Panc1 (cell line): ENCODE results near the gene P4HA3. TPM values are rescaled to one million over a fixed set of nuclear protein-coding genes. Genes with fewer than 3 reads are reported as not detected.

ENCODE experiments used
- ATAC-seq: fragments of 200-7000 bp; cut with Tn5 transposase; 2 replicates; pipeline ENCODE4 v1.9.1; 2020; ENCODE audit warnings: mild to moderate bottlenecking, moderate library complexity
- BruUV-seq: library from RNA; stranded (reverse); fragments of 400-500 nt; replicated peaks from 2 replicates; lab custom pipeline; 2021; lab: Mats Ljungman, UMichigan
- CTCF ChIA-PET: fragments of 300-600 bp; sonication (Branson Sonifier 250); formaldehyde crosslinking; loops from one replicate; lab custom pipeline; 2022; ENCODE audit warnings: antibody characterized with exemption; lab: Charles Lee
- POLR2A ChIA-PET: fragments of 300-600 bp; sonication (Branson Sonifier 250); formaldehyde crosslinking; loops from one replicate; lab custom pipeline; 2022; ENCODE audit warnings: antibody characterized with exemption; lab: Charles Lee
- DNase-seq: peaks from one replicate; pipeline ENCODE4 v3.0.0-alpha.2; 2010; ENCODE audit warnings: low read depth, low spot score
- H3K27ac ChIP-seq: 2 replicates; pipeline ENCODE4 v1.5.1; 2011; ENCODE audit warnings: mild to moderate bottlenecking, low read length, inconsistent platforms
- H3K27me3 ChIP-seq: fragments of 200-500 bp; sonication (Bioruptor generic); 2 replicates; pipeline ENCODE4 v1.6.0; 2014; ENCODE audit warnings: low read length, inconsistent platforms; ENCODE audit not compliant: control insufficient read depth, insufficient read depth
- H3K36me3 ChIP-seq: fragments of 200-500 bp; sonication (Bioruptor generic); 2 replicates; pipeline ENCODE4 v1.5.1; 2014; ENCODE audit warnings: inconsistent platforms, mild to moderate bottlenecking, low read length, moderate library complexity; ENCODE audit not compliant: control insufficient read depth, insufficient read depth
- H3K4me1 ChIP-seq: 2 replicates; pipeline ENCODE4 v1.5.1; 2011; ENCODE audit warnings: inconsistent platforms, mild to moderate bottlenecking, low read length, moderate library complexity; ENCODE audit not compliant: control insufficient read depth, insufficient read depth
- H3K4me3 ChIP-seq, 2 experiments: 2 replicates each; pipeline ENCODE4 v1.5.1; 2011 to 2012; ENCODE audit warnings: low read depth in 2 of 2, low read length in 2 of 2, mild to moderate bottlenecking in 2 of 2, inconsistent platforms in 1 of 2, moderate library complexity in 1 of 2
- H3K9me3 ChIP-seq: fragments of 200-500 bp; sonication (Bioruptor generic); 2 replicates; pipeline ENCODE4 v1.5.1; 2014; ENCODE audit warnings: low read depth, mild to moderate bottlenecking, inconsistent platforms, low read length, moderate library complexity; ENCODE audit not compliant: control insufficient read depth, insufficient read depth
- CTCF ChIP-seq: fragments of 450-650 bp; IDR thresholded peaks from 2 replicates; pipeline ENCODE4 v1.5.1; 2017; ENCODE audit warnings: mild to moderate bottlenecking
- POLR2AphosphoS5 ChIP-seq: IDR thresholded peaks from 2 replicates; pipeline ENCODE4 v1.6.1; 2012; ENCODE audit warnings: mild to moderate bottlenecking, low read depth, low read length, moderate library complexity
- REST ChIP-seq, 2 experiments: IDR thresholded peaks; 2 replicates each; pipeline ENCODE4 v1.6.1; 2011 to 2012; ENCODE audit warnings: low read depth in 2 of 2, control low read depth in 1 of 2, low read length in 1 of 2, mild to moderate bottlenecking in 1 of 2, moderate library complexity in 1 of 2; ENCODE audit not compliant: insufficient read depth in 1 of 2
- SIN3A ChIP-seq: IDR thresholded peaks from 2 replicates; pipeline ENCODE4 v1.6.1; 2012; ENCODE audit warnings: low read depth, mild to moderate bottlenecking, low read length, moderate library complexity, borderline replicate concordance; ENCODE audit not compliant: insufficient read depth
- TCF7L2 ChIP-seq: IDR thresholded peaks from 2 replicates; pipeline ENCODE4 v1.6.1; 2011; ENCODE audit warnings: mild to moderate bottlenecking, low read depth, low read length, inconsistent platforms
- in situ Hi-C: cut with HindIII; loops from 2 replicates; pipeline ENCODE4 v1.10.0; 2016; ENCODE audit warnings: low sequenced_read_pairs, low pct_unique_long_range_greater_than_20kb
- intact Hi-C: fragments of 100-400 bp; cut with micrococcal nuclease; formaldehyde crosslinking; loops from one replicate; pipeline ENCODE4 v1.10.0; 2022; ENCODE audit not compliant: unreplicated experiment
- total RNA-seq: library from RNA; stranded (reverse); gene quantifications from one replicate; pipeline ENCODE4 v1.2.1, GENCODE V29; 2021; ENCODE audit not compliant: unreplicated experiment

The P4HA3 gene
- total RNA-seq, 1 experiment from 2014 or later: 1.3 TPM

GRCh38 chr11:74319139-74319816 lies 7.8 kb upstream of the P4HA3 start:
- CTCF ChIA-PET: interaction anchor here (0.5 kb wide), 1 partner anchor 125 kb away, joined by 3 read pairs; no protein-coding TSS in a partner anchor
- ATAC-seq (peak; percentile 73; the same call in 1 of the 2 replicates), DNase-seq (peak; percentile 78)
- Histone ChIP-seq H3K9me3 (peaks cover 3% of the 10 kb centered on the region; the same call in 1 of the 2 replicates), H3K27me3 (no peaks in the 10 kb centered on the region), H3K27ac (no peak overlapping the region), H3K4me3 (no peak overlapping the region), H3K4me1 (no peaks in the 10 kb centered on the region), H3K36me3 (no peaks in the 10 kb centered on the region)
- TF ChIP-seq POLR2AphosphoS5: no peak
- no peak for TF ChIP-seq CTCF
- no peak for TF ChIP-seq REST (IDR thresholded peaks at IDR 0.05; ENCODE audit: insufficient read depth in 1 of 2, low read depth in 2 of 2, low read length in 1 of 2)
- TF ChIP-seq TCF7L2: no peak
- TF ChIP-seq SIN3A: no peak
- in situ Hi-C loops: no loop called here
- POLR2A ChIA-PET: no interaction called here
- BruUV-seq: no TSS peak
- intact Hi-C loops: no loop called here

- H3K4me1 ChIP-seq: no peaks in the 10 kb centered on the region
- in situ Hi-C loops: no loop called here
- intact Hi-C loops: no loop called here
- ATAC-seq: 0 out of 2 replicates have a peak, but pooled peaks have one; percentile 25
- H3K27ac ChIP-seq: no peak overlapping the region
- DNase-seq: no peak
- POLR2A ChIA-PET: no interaction called here
- peaks cover 3% of the 10 kb centered on the region; the same call in 1 of the 2 replicates for H3K9me3 ChIP-seq
- BruUV-seq: no TSS peak
- H3K36me3 ChIP-seq: no peaks in the 10 kb centered on the region
- no peak for TF ChIP-seq SIN3A
- TF ChIP-seq POLR2AphosphoS5: no peak
- TF ChIP-seq TCF7L2: no peak
- no peak; the same call in 1 of the 2 replicates for TF ChIP-seq CTCF
- no peak for TF ChIP-seq REST (IDR thresholded peaks at IDR 0.05; ENCODE audit: insufficient read depth in 1 of 2, low read depth in 2 of 2, low read length in 1 of 2)
- no peaks in the 10 kb centered on the region; the same call in 1 of the 2 replicates for H3K27me3 ChIP-seq
- CTCF ChIA-PET: interaction anchor here (0.5 kb wide), 1 partner anchor 126 kb away, joined by 3 read pairs; no protein-coding TSS in a partner anchor
- no peak overlapping the region for H3K4me3 ChIP-seq
Observed at GRCh38 chr11:74318241-74318932, 6.9 kb upstream of the P4HA3 start.
